HepG2 (cell line): Measurements from ENCODE around the gene TMEFF1. TPM values are rescaled to one million over a fixed set of nuclear protein-coding genes. Genes with fewer than 3 reads are reported as not detected.
A peak's percentile ranks its signal among the peaks of the same experiment; 100 is the strongest.

ENCODE experiments used
- DMAP1 ChIP-seq: IDR thresholded peaks from 2 replicates; pipeline ENCODE4 v1.6.1; 2016
- FOSL1 ChIP-seq: sonication (generic); formaldehyde crosslinking; IDR thresholded peaks from 2 replicates; pipeline ENCODE4 v1.9.0; 2021; ENCODE audit warnings: missing genetic modification reagents, borderline replicate concordance
- GABPB1 ChIP-seq: IDR thresholded peaks from 2 replicates; pipeline ENCODE4 v1.6.1; 2016; ENCODE audit warnings: mild to moderate bottlenecking, missing genetic modification reagents, moderate library complexity, missing compliant biosample characterization
- NFE2 ChIP-seq: sonication (generic); formaldehyde crosslinking; IDR thresholded peaks from 2 replicates; pipeline ENCODE4 v1.4.0; 2020; ENCODE audit warnings: missing genetic modification reagents
- PRDM10 ChIP-seq: sonication (generic); formaldehyde crosslinking; IDR thresholded peaks from 2 replicates; pipeline ENCODE4 v1.4.0; 2020; ENCODE audit warnings: low read depth, missing genetic modification reagents
- SOX6 ChIP-seq, 2 experiments: fragments of 450-650 bp in 1 of 2; sonication (generic) in 1 of 2; formaldehyde crosslinking in 1 of 2; IDR thresholded peaks; 2 replicates each; pipeline versions ENCODE4 v1.4.0 to v1.6.1; 2017 to 2020; ENCODE audit warnings: antibody characterized with exemption in 1 of 2, mild to moderate bottlenecking in 1 of 2, missing genetic modification reagents in 1 of 2
- SP2 ChIP-seq: sonication (generic); formaldehyde crosslinking; IDR thresholded peaks from 2 replicates; pipeline ENCODE4 v1.5.1; 2020; ENCODE audit warnings: mild to moderate bottlenecking, missing genetic modification reagents
- ZBTB42 ChIP-seq: sonication (generic); formaldehyde crosslinking; IDR thresholded peaks from 2 replicates; pipeline ENCODE4 v1.5.0; 2020; ENCODE audit warnings: mild to moderate bottlenecking, missing genetic modification reagents
- ZBTB44 ChIP-seq: sonication (generic); formaldehyde crosslinking; IDR thresholded peaks from 2 replicates; pipeline ENCODE4 v1.4.0; 2020; ENCODE audit warnings: missing genetic modification reagents
- ZNF20 ChIP-seq: sonication (generic); formaldehyde crosslinking; IDR thresholded peaks from 2 replicates; pipeline ENCODE4 v1.4.0; 2020; ENCODE audit warnings: mild to moderate bottlenecking, moderate library complexity, missing genetic modification reagents
- ZNF350 ChIP-seq: sonication (generic); formaldehyde crosslinking; IDR thresholded peaks from 2 replicates; pipeline ENCODE4 v1.4.0; 2020; ENCODE audit warnings: mild to moderate bottlenecking, low read depth, missing genetic modification reagents, borderline replicate concordance
- ZNF557 ChIP-seq: sonication (generic); formaldehyde crosslinking; IDR thresholded peaks from 2 replicates; pipeline ENCODE4 v1.4.0; 2020; ENCODE audit warnings: missing genetic modification reagents
- ZNF615 ChIP-seq: sonication (generic); formaldehyde crosslinking; IDR thresholded peaks from 2 replicates; pipeline ENCODE4 v1.5.0; 2020; ENCODE audit warnings: mild to moderate bottlenecking, missing genetic modification reagents, borderline replicate concordance
- ZNF746 ChIP-seq: sonication (generic); formaldehyde crosslinking; IDR thresholded peaks from 2 replicates; pipeline ENCODE4 v1.8.0; 2022; ENCODE audit warnings: mild to moderate bottlenecking, missing genetic modification reagents
- ZNF75D ChIP-seq: sonication (generic); formaldehyde crosslinking; IDR thresholded peaks from 2 replicates; pipeline ENCODE4 v1.8.1; 2023; ENCODE audit warnings: missing genetic modification reagents, mild to moderate bottlenecking, borderline replicate concordance
- ZSCAN25 ChIP-seq: sonication (generic); formaldehyde crosslinking; IDR thresholded peaks from 2 replicates; pipeline ENCODE4 v1.8.0; 2022; ENCODE audit warnings: mild to moderate bottlenecking, missing genetic modification reagents
- polyA plus RNA-seq, 8 experiments: library from polyadenylated mRNA; depleted of rRNA in 3 of 8; stranded (reverse) in 7 of 8; unstranded in 1 of 8; fragments of >200 nt; fragmentation: Illumina TruSeq in 4 of 8; extraction: Trizol in 4 of 8; gene quantifications; 2 replicates each; pipeline versions ENCODE4 v1.2.1 to v1.2.3, GENCODE V29; 2011 to 2016; ENCODE audit warnings: low read depth in 4 of 8, missing spikeins in 1 of 8, mixed read lengths in 1 of 8; ENCODE audit not compliant: insufficient read depth in 1 of 8
- total RNA-seq, 5 experiments: library from RNA; depleted of rRNA; stranded (reverse); fragments of >200 nt; fragmentation: Illumina TruSeq; extraction: Trizol; gene quantifications; 2 replicates each; pipeline ENCODE4 v1.2.3, GENCODE V29; 2016; ENCODE audit warnings: low read depth in 1 of 5
- TF ChIP-seq, protein P1 (sequence below): sonication (generic); formaldehyde crosslinking; conservative IDR thresholded peaks from 2 replicates; pipeline ENCODE4 v1.4.0; 2020; ENCODE audit warnings: missing genetic modification reagents
- TF ChIP-seq, protein P2 (sequence below): sonication (generic); formaldehyde crosslinking; IDR thresholded peaks from 2 replicates; pipeline ENCODE4 v1.9.0; 2021; ENCODE audit warnings: missing genetic modification reagents, mild to moderate bottlenecking, borderline replicate concordance
- TF ChIP-seq, protein P3 (sequence below): IDR thresholded peaks from 2 replicates; pipeline ENCODE4 v1.6.1; 2016
- TF ChIP-seq, protein P4 (sequence below): sonication (generic); formaldehyde crosslinking; IDR thresholded peaks from 2 replicates; pipeline ENCODE4 v1.5.0; 2020; ENCODE audit warnings: missing genetic modification reagents

TMEFF1 gene
- total and polyA plus RNA-seq, 2 of the 13 experiments (the other 11 are each of a cell fraction or from before 2014, with no cell fraction given) = 0.87 to 1.9 TPM

DNA sequence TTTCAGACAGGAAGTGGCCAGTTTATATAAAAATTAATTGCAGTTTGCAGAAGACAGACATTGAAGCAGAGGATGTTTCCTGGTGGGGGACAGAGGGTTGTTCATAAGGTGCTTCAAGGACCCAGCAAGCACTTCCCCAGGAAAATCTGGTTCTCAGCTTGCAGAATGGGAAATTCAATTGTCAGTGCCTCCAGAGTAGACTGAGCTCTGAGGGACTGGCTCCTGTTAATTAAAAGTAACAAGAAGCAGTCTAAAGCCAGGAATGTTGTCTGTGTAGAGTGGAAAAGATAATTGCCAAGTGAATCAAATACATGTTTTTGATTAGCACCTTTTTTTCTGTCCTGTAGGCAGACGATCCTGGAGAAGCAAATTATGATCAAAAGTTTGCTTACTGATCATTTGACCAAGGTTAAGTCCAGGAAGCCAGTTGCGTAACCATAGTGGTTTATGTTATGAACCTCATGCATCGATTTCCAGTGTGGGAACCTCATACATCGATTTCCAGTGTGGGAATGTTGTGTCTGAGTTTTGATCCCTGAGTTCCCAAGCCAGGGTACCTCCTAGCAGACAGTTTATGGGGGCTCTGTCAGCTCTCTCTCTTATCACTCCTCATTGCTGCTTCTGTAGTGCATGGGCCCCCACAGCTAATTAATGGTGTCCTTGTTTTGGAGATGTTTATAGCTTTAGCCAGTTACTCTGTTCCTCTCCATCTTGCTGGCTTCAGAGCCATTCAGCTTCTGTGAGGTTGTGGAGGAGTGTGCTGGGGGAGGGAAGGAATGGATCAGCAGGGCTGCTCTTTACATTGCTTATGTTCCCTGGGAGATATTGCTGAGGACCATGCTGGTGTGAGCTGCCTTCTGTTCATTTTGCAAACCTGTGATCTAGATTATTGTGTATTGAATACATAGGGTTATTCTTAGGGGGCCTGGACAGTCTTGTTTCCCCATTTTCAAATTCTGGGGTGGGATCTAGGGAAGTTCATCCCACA is 28.9 kb upstream of the TMEFF1 start (continued):
- TF ChIP-seq, protein P1, sequence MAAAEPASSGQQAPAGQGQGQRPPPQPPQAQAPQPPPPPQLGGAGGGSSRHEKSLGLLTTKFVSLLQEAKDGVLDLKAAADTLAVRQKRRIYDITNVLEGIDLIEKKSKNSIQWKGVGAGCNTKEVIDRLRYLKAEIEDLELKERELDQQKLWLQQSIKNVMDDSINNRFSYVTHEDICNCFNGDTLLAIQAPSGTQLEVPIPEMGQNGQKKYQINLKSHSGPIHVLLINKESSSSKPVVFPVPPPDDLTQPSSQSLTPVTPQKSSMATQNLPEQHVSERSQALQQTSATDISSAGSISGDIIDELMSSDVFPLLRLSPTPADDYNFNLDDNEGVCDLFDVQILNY = no peak
- TF ChIP-seq, protein P2, sequence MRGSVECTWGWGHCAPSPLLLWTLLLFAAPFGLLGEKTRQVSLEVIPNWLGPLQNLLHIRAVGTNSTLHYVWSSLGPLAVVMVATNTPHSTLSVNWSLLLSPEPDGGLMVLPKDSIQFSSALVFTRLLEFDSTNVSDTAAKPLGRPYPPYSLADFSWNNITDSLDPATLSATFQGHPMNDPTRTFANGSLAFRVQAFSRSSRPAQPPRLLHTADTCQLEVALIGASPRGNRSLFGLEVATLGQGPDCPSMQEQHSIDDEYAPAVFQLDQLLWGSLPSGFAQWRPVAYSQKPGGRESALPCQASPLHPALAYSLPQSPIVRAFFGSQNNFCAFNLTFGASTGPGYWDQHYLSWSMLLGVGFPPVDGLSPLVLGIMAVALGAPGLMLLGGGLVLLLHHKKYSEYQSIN (CRISPR knock-in tag) = no peak
- TF ChIP-seq, protein P3, sequence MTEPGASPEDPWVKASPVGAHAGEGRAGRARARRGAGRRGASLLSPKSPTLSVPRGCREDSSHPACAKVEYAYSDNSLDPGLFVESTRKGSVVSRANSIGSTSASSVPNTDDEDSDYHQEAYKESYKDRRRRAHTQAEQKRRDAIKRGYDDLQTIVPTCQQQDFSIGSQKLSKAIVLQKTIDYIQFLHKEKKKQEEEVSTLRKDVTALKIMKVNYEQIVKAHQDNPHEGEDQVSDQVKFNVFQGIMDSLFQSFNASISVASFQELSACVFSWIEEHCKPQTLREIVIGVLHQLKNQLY (CRISPR knock-in tag) = 0 out of 2 replicates have a peak, but pooled peaks have one; percentile 33
- no peak for TF ChIP-seq SOX6 (IDR thresholded peaks at IDR 0.05)
- peak; percentile 67; the same call in 1 of the 2 replicates for TF ChIP-seq SOX6 (CRISPR knock-in tag; IDR thresholded peaks at IDR 0.05)
- no peak for TF ChIP-seq ZBTB42 (CRISPR knock-in tag)
- TF ChIP-seq, protein P4, sequence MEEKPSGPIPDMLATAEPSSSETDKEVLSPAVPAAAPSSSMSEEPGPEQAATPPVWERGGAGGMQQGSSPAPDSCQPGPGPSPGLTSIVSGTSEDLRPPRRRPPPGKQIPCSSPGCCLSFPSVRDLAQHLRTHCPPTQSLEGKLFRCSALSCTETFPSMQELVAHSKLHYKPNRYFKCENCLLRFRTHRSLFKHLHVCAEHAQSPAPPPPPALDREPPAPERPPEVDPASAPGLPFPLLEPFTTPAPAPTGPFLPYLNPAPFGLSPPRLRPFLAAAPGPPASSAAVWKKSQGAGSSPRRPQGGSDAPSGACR = 0 out of 2 replicates have a peak, but pooled peaks have one; percentile 43
- no peak for TF ChIP-seq ZNF557 (CRISPR knock-in tag)
- TF ChIP-seq PRDM10 = no peak
- no peak for TF ChIP-seq ZNF615 (CRISPR knock-in tag)
- TF ChIP-seq SP2 = no peak
- TF ChIP-seq ZNF350 (CRISPR knock-in tag) = no peak
- TF ChIP-seq DMAP1 (CRISPR knock-in tag) = no peak
- no peak for TF ChIP-seq ZNF746 (CRISPR knock-in tag)
- no peak for TF ChIP-seq NFE2 (CRISPR knock-in tag)
- TF ChIP-seq GABPB1 = no peak
- no peak for TF ChIP-seq FOSL1 (CRISPR knock-in tag)
- TF ChIP-seq ZSCAN25 (CRISPR knock-in tag) = no peak
- no peak for TF ChIP-seq ZNF20 (CRISPR knock-in tag)
- no peak for TF ChIP-seq ZNF75D
- no peak for TF ChIP-seq ZBTB44 (CRISPR knock-in tag)
